ENCODE data around the gene OR1D2.

DNA sequence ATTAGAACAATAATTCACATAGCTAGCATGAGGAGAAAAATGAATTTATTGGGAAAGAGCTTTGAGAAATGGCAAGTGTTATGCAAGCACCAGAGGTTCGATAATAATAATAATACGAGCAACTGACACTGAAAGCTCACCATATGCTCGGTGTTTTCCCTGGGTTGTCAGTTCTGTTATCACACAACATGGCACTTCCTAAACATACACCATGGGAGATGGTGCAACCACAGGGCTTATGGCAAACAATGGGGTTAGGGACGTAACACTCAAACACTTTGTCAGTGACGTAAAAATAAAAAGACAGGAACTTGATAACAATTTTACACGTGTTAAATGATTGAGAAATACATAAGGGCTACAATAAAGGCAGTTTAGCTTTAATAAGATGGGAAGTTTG, 64.5 kb downstream of the OR1D2 start:
- TF ChIP-seq, protein P1, sequence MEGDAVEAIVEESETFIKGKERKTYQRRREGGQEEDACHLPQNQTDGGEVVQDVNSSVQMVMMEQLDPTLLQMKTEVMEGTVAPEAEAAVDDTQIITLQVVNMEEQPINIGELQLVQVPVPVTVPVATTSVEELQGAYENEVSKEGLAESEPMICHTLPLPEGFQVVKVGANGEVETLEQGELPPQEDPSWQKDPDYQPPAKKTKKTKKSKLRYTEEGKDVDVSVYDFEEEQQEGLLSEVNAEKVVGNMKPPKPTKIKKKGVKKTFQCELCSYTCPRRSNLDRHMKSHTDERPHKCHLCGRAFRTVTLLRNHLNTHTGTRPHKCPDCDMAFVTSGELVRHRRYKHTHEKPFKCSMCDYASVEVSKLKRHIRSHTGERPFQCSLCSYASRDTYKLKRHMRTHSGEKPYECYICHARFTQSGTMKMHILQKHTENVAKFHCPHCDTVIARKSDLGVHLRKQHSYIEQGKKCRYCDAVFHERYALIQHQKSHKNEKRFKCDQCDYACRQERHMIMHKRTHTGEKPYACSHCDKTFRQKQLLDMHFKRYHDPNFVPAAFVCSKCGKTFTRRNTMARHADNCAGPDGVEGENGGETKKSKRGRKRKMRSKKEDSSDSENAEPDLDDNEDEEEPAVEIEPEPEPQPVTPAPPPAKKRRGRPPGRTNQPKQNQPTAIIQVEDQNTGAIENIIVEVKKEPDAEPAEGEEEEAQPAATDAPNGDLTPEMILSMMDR (IDR thresholded peaks at IDR 0.05) = no peak
- TF ChIP-seq POLR2A (IDR thresholded peaks at IDR 0.05) = no peak
- no peak for TF ChIP-seq POLR2AphosphoS5 (IDR thresholded peaks at IDR 0.05; ENCODE audit: insufficient read depth in 1 of 2, low read depth in 1 of 2)

All from vagina (tissue), 2 donors.